Activated CD4-positive, alpha-beta memory T cell treated with anti-CD3 and anti-CD28 coated beads, Interleukin-2, amount 10 ng/mL, durations not matched to agents 7 days and 5 days (primary cell): ENCODE data around the gene SRSF8. TPM values are rescaled to one million over a fixed set of nuclear protein-coding genes. Genes with fewer than 3 reads are reported as not detected.
"Not testable (repeated sequence)": the region's sequence is repeated elsewhere in the genome, so short reads cannot be mapped to it uniquely, and the experiment has no call there.

ENCODE experiments used
- CTCF ChIA-PET: fragments of 350-600 bp; sonication (Branson Sonifier 250); formaldehyde crosslinking; loops from one replicate; lab custom pipeline; 2021; ENCODE audit warnings: antibody characterized with exemption, inconsistent platforms; lab: Charles Lee
- POLR2A ChIA-PET: fragments of 350-600 bp; sonication (Branson Sonifier 250); formaldehyde crosslinking; loops from one replicate; lab custom pipeline; 2021; ENCODE audit warnings: antibody characterized with exemption; lab: Charles Lee
- DNase-seq: peaks from one replicate; pipeline ENCODE4 v3.0.0-alpha.2; 2020
- H3K27ac Mint-ChIP-seq: one replicate; pipeline ENCODE4 v1.8.0; 2021; ENCODE audit warnings: mild to moderate bottlenecking, mixed read lengths
- H3K27me3 Mint-ChIP-seq: one replicate; pipeline ENCODE4 v1.8.0; 2021; ENCODE audit warnings: mixed read lengths
- H3K36me3 Mint-ChIP-seq: one replicate; pipeline ENCODE4 v1.8.0; 2021; ENCODE audit warnings: low read depth, mixed read lengths
- H3K4me1 Mint-ChIP-seq: one replicate; pipeline ENCODE4 v1.8.0; 2021; ENCODE audit warnings: mixed read lengths
- H3K4me3 Mint-ChIP-seq: one replicate; pipeline ENCODE4 v1.8.0; 2021; ENCODE audit warnings: mild to moderate bottlenecking, mixed read lengths
- H3K9me3 Mint-ChIP-seq: one replicate; pipeline ENCODE4 v1.8.0; 2021; ENCODE audit warnings: mixed read lengths
- total RNA-seq, 2 experiments: library from RNA; stranded (reverse); gene quantifications; one replicate each; pipeline ENCODE4 v1.2.3, GENCODE V29; 2021

SRSF8 gene
- 10 to 100 TPM; 33.0 to 34.7 TPM for total RNA-seq

- Mint-ChIP-seq H3K27me3 (peaks cover 6% of the 10 kb centered on the region), H3K36me3 (peaks cover 14% of the 10 kb centered on the region), H3K4me3 (peak within 1 kb of the TSS; percentile 92), H3K4me1 (peaks cover 25% of the 10 kb centered on the region), H3K9me3 (no peaks in the 10 kb centered on the region), H3K27ac (peak within 1 kb of the TSS; percentile 94)
- no peak for DNase-seq
- POLR2A ChIA-PET = interaction anchor here (0.7 to 11.4 kb wide), 23 partner anchors 9 to 1326 kb away, joined by 3 to 253 read pairs (median 7); partner anchors contain the start of genes ANKRD49, C11orf54, CCDC82 and CEP57
- CTCF ChIA-PET = interaction anchor here (0.6 to 9.3 kb wide), 24 partner anchors 9 to 1276 kb away, joined by 3 to 167 read pairs (median 7); partner anchors contain the start of genes CEP57, CWC15, ENDOD1 and FAM76B
Observed at GRCh38 chr11:95066716-95067038, at the start of gene SRSF8. TSS of gene SRSF8 (plus strand) at chr11:95066919. CDS start at chr11:95067227, 308 bp downstream.

- H3K27ac Mint-ChIP-seq, DNase-seq, H3K36me3 Mint-ChIP-seq, POLR2A ChIA-PET, H3K27me3 Mint-ChIP-seq, H3K4me3 Mint-ChIP-seq, CTCF ChIA-PET, H3K4me1 Mint-ChIP-seq, H3K9me3 Mint-ChIP-seq: not testable (repeated sequence)
Observed at GRCh38 chr11:95021468-95021867, 45.3 kb upstream of the SRSF8 start.

GRCh38 chr11:95024958-95025357, 41.8 kb upstream of the SRSF8 start, which contains the start of gene KDM4E:
TSS of gene KDM4E (plus strand) at chr11:95025258. CDS start at chr11:95025558, 300 bp downstream.
- Mint-ChIP-seq H3K27me3 (no peaks in the 10 kb centered on the region), H3K36me3 (no peaks in the 10 kb centered on the region), H3K4me1 (no peaks in the 10 kb centered on the region), H3K9me3 (no peaks in the 10 kb centered on the region), H3K27ac (no peak within 1 kb of the TSS), H3K4me3 (no peak within 1 kb of the TSS)
- no peak for DNase-seq
- ChIA-PET CTCF (no interaction called here), POLR2A (no interaction called here)

- DNase-seq, H3K27me3 Mint-ChIP-seq, H3K4me1 Mint-ChIP-seq, H3K36me3 Mint-ChIP-seq, H3K4me3 Mint-ChIP-seq, H3K27ac Mint-ChIP-seq, H3K9me3 Mint-ChIP-seq, POLR2A ChIA-PET, CTCF ChIA-PET: not testable (repeated sequence)
Observed at GRCh38 chr11:95025594-95025993, 41.1 kb upstream of the SRSF8 start.

GRCh38 chr11:95028357-95028756, 38.4 kb upstream of the SRSF8 start:
- Mint-ChIP-seq H3K4me3 (no peak overlapping the region), H3K4me1 (no peaks in the 10 kb centered on the region), H3K9me3 (no peaks in the 10 kb centered on the region), H3K27me3 (peaks cover 2% of the 10 kb centered on the region), H3K27ac (no peak overlapping the region), H3K36me3 (no peaks in the 10 kb centered on the region)
- POLR2A ChIA-PET = no interaction called here
- no peak for DNase-seq
- CTCF ChIA-PET = no interaction called here

- Mint-ChIP-seq H3K36me3 (no peaks in the 10 kb centered on the region), H3K27me3 (peaks cover 20% of the 10 kb centered on the region), H3K4me1 (peaks cover 1% of the 10 kb centered on the region), H3K4me3 (no peak overlapping the region), H3K9me3 (no peaks in the 10 kb centered on the region), H3K27ac (no peak overlapping the region)
- CTCF ChIA-PET = no interaction called here
- POLR2A ChIA-PET = no interaction called here
- DNase-seq = no peak
Observed at GRCh38 chr11:95033051-95033450, 33.7 kb upstream of the SRSF8 start.

- no peak overlapping the region for H3K4me3 Mint-ChIP-seq
- no peak overlapping the region for H3K27ac Mint-ChIP-seq
- CTCF ChIA-PET = no interaction called here
- H3K9me3 Mint-ChIP-seq = no peaks in the 10 kb centered on the region
- H3K36me3 Mint-ChIP-seq = no peaks in the 10 kb centered on the region
- H3K4me1 Mint-ChIP-seq = peaks cover 3% of the 10 kb centered on the region
- POLR2A ChIA-PET = no interaction called here
- no peak for DNase-seq
- peaks cover 24% of the 10 kb centered on the region for H3K27me3 Mint-ChIP-seq
Observed at GRCh38 chr11:95035316-95035715, 31.4 kb upstream of the SRSF8 start.

- H3K27ac Mint-ChIP-seq, POLR2A ChIA-PET, H3K4me1 Mint-ChIP-seq, H3K36me3 Mint-ChIP-seq, CTCF ChIA-PET, DNase-seq, H3K9me3 Mint-ChIP-seq: not testable (repeated sequence)
- Mint-ChIP-seq H3K4me3 (peak overlapping the region; percentile 8), H3K27me3 (peaks cover 26% of the 10 kb centered on the region)
Observed at GRCh38 chr11:95037356-95038035, 29.2 kb upstream of the SRSF8 start.

- ChIA-PET CTCF (no interaction called here), POLR2A (no interaction called here)
- H3K27ac Mint-ChIP-seq = no peak overlapping the region
- H3K27me3 Mint-ChIP-seq = peaks cover 23% of the 10 kb centered on the region
- DNase-seq = no peak
- H3K9me3 Mint-ChIP-seq = no peaks in the 10 kb centered on the region
- H3K4me3 Mint-ChIP-seq = no peak overlapping the region
- H3K4me1 Mint-ChIP-seq = peaks cover 9% of the 10 kb centered on the region
- H3K36me3 Mint-ChIP-seq = no peaks in the 10 kb centered on the region
Observed at GRCh38 chr11:95042239-95042638, 24.5 kb upstream of the SRSF8 start.

- peaks cover 23% of the 10 kb centered on the region for H3K27me3 Mint-ChIP-seq
- no peaks in the 10 kb centered on the region for H3K36me3 Mint-ChIP-seq
- peaks cover 9% of the 10 kb centered on the region for H3K4me1 Mint-ChIP-seq
- POLR2A ChIA-PET = no interaction called here
- H3K9me3 Mint-ChIP-seq = no peaks in the 10 kb centered on the region
- DNase-seq = no peak
- H3K4me3 Mint-ChIP-seq = no peak overlapping the region
- CTCF ChIA-PET = no interaction called here
- no peak overlapping the region for H3K27ac Mint-ChIP-seq
Observed at GRCh38 chr11:95042906-95043305, 23.8 kb upstream of the SRSF8 start.

- Mint-ChIP-seq H3K36me3 (no peaks in the 10 kb centered on the region), H3K27ac (no peak overlapping the region), H3K27me3 (peaks cover 20% of the 10 kb centered on the region), H3K4me1 (peaks cover 7% of the 10 kb centered on the region), H3K9me3 (no peaks in the 10 kb centered on the region), H3K4me3 (no peak overlapping the region)
- POLR2A ChIA-PET = no interaction called here
- CTCF ChIA-PET = no interaction called here
- DNase-seq = no peak
Observed at GRCh38 chr11:95044010-95044409, 22.7 kb upstream of the SRSF8 start.

- peaks cover 20% of the 10 kb centered on the region for H3K27me3 Mint-ChIP-seq
- DNase-seq = no peak
- H3K4me3 Mint-ChIP-seq = no peak overlapping the region
- POLR2A ChIA-PET = no interaction called here
- CTCF ChIA-PET = no interaction called here
- H3K27ac Mint-ChIP-seq = no peak overlapping the region
- no peaks in the 10 kb centered on the region for H3K9me3 Mint-ChIP-seq
- H3K36me3 Mint-ChIP-seq = no peaks in the 10 kb centered on the region
- H3K4me1 Mint-ChIP-seq = peaks cover 7% of the 10 kb centered on the region
Observed at GRCh38 chr11:95045812-95046211, 20.9 kb upstream of the SRSF8 start.

GRCh38 chr11:95049122-95049521, 17.6 kb upstream of the SRSF8 start, which contains the start of gene KDM4F:
TSS of gene KDM4F (plus strand) at chr11:95049422.
- CTCF ChIA-PET, H3K9me3 Mint-ChIP-seq, H3K36me3 Mint-ChIP-seq, POLR2A ChIA-PET, H3K4me3 Mint-ChIP-seq, DNase-seq, H3K4me1 Mint-ChIP-seq, H3K27ac Mint-ChIP-seq: not testable (repeated sequence)
- H3K27me3 Mint-ChIP-seq = peaks cover 20% of the 10 kb centered on the region

GRCh38 chr11:95050595-95051202, 16.0 kb upstream of the SRSF8 start:
- no peak overlapping the region for H3K27ac Mint-ChIP-seq
- DNase-seq = no peak
- ChIA-PET CTCF (no interaction called here), POLR2A (no interaction called here)
- H3K27me3 Mint-ChIP-seq = peaks cover 24% of the 10 kb centered on the region
- no peaks in the 10 kb centered on the region for H3K36me3 Mint-ChIP-seq
- H3K4me1 Mint-ChIP-seq = no peaks in the 10 kb centered on the region
- H3K4me3 Mint-ChIP-seq = no peak overlapping the region
- no peaks in the 10 kb centered on the region for H3K9me3 Mint-ChIP-seq
